GM23338 (cell line): ENCODE data around the gene TRIM8. TPM values are rescaled to one million over a fixed set of nuclear protein-coding genes. Genes with fewer than 3 reads are reported as not detected.
A peak's percentile ranks its signal among the peaks of the same experiment; 100 is the strongest.

ENCODE experiments used
- ATAC-seq: fragments of 200-7000 bp; cut with Tn5 transposase; 3 replicates; pipeline ENCODE4 v1.9.1; 2020
- DNase-seq: peaks from one replicate; pipeline ENCODE4 v3.0.0-alpha.2; 2015; ENCODE audit warnings: low spot score
- H2AFZ ChIP-seq: fragments of 200-600 bp; sonication (generic); 2 replicates; pipeline ENCODE4 v1.8.0; 2016; ENCODE audit warnings: antibody characterized with exemption, mild to moderate bottlenecking, moderate library complexity
- H3F3A ChIP-seq: fragments of 200-600 bp; sonication (generic); replicated peaks from 2 replicates; pipeline ENCODE4 v1.8.0; 2017; ENCODE audit warnings: antibody characterized with exemption, mixed run types, low read depth
- H3K27ac ChIP-seq: fragments of 200-600 bp; sonication (generic); 2 replicates; pipeline ENCODE4 v1.6.1; 2016; ENCODE audit warnings: low read depth
- H3K27me3 ChIP-seq: fragments of 200-600 bp; sonication (generic); 2 replicates; pipeline ENCODE4 v1.8.0; 2016; ENCODE audit warnings: mild to moderate bottlenecking, mixed run types, moderate library complexity; ENCODE audit not compliant: insufficient read depth
- H3K36me3 ChIP-seq: fragments of 200-600 bp; sonication (generic); 2 replicates; pipeline ENCODE4 v1.8.0; 2016; ENCODE audit warnings: mild to moderate bottlenecking; ENCODE audit not compliant: insufficient read depth
- H3K4me1 ChIP-seq: fragments of 200-600 bp; sonication (generic); 2 replicates; pipeline ENCODE4 v1.8.0; 2016; ENCODE audit warnings: mild to moderate bottlenecking, moderate library complexity; ENCODE audit not compliant: insufficient read depth
- H3K4me2 ChIP-seq: fragments of 200-600 bp; sonication (generic); 2 replicates; pipeline ENCODE4 v1.7.1; 2017; ENCODE audit warnings: mixed run types
- H3K4me3 ChIP-seq: fragments of 200-600 bp; sonication (generic); 2 replicates; pipeline ENCODE4 v1.6.1; 2016; ENCODE audit warnings: mixed run types
- H3K79me2 ChIP-seq: fragments of 200-600 bp; sonication (generic); replicated peaks from 2 replicates; pipeline ENCODE4 v1.8.0; 2017; ENCODE audit warnings: mild to moderate bottlenecking; ENCODE audit not compliant: insufficient read depth
- H3K9me2 ChIP-seq: fragments of 200-600 bp; sonication (generic); 2 replicates; pipeline ENCODE4 v1.8.0; 2017; ENCODE audit not compliant: insufficient read depth
- H4K20me1 ChIP-seq: fragments of 200-600 bp; sonication (generic); replicated peaks from 2 replicates; pipeline ENCODE4 v1.8.0; 2017; ENCODE audit warnings: mild to moderate bottlenecking; ENCODE audit not compliant: insufficient read depth
- H3K27ac Mint-ChIP-seq: 2 replicates; pipeline ENCODE4 v1.8.0; 2020; ENCODE audit warnings: inconsistent platforms, mild to moderate bottlenecking, moderate library complexity, mixed read lengths
- H3K27me3 Mint-ChIP-seq: 3 replicates; pipeline ENCODE4 v1.8.0; 2022; ENCODE audit warnings: low read depth, mild to moderate bottlenecking, moderate library complexity, mixed read lengths, inconsistent platforms; ENCODE audit not compliant: insufficient read depth, poor library complexity
- H3K36me3 Mint-ChIP-seq: 3 replicates; pipeline ENCODE4 v1.8.0; 2021; ENCODE audit warnings: low read depth, mild to moderate bottlenecking, inconsistent platforms, moderate library complexity, mixed read lengths
- H3K4me1 Mint-ChIP-seq: 3 replicates; pipeline ENCODE4 v1.8.0; 2020; ENCODE audit warnings: mild to moderate bottlenecking, inconsistent platforms, mixed read lengths
- H3K4me3 Mint-ChIP-seq: 3 replicates; pipeline ENCODE4 v1.8.0; 2021; ENCODE audit warnings: moderate library complexity, mild to moderate bottlenecking, inconsistent platforms, mixed read lengths
- H3K9me3 Mint-ChIP-seq: 3 replicates; pipeline ENCODE4 v1.8.0; 2020; ENCODE audit warnings: moderate library complexity, mild to moderate bottlenecking, inconsistent platforms, mixed read lengths
- ETS1 ChIP-seq: IDR thresholded peaks from 2 replicates; pipeline ENCODE4 v1.6.1; 2016; ENCODE audit warnings: antibody characterized with exemption
- EZH2 ChIP-seq: fragments of 200-600 bp; sonication (generic); IDR thresholded peaks from one replicate; pipeline ENCODE4 v1.8.0; 2017; ENCODE audit warnings: antibody characterized with exemption, mild to moderate bottlenecking, low read depth; ENCODE audit not compliant: unreplicated experiment
- NANOG ChIP-seq: IDR thresholded peaks from 2 replicates; pipeline ENCODE4 v1.6.1; 2016; ENCODE audit warnings: antibody characterized with exemption, borderline replicate concordance
- STAT1 ChIP-seq: IDR thresholded peaks from one replicate; pipeline ENCODE4 v1.6.1; 2016; ENCODE audit warnings: antibody characterized with exemption; ENCODE audit not compliant: unreplicated experiment
- ZNF331 ChIP-seq: fragments of 250-450 bp; sonication (Bioruptor Pico); IDR thresholded peaks from 2 replicates; pipeline ENCODE4 v1.5.0; 2020; ENCODE audit warnings: low read depth, mild to moderate bottlenecking, moderate library complexity
- ZNF462 ChIP-seq: fragments of 250-450 bp; sonication (Bioruptor Pico); IDR thresholded peaks from 2 replicates; pipeline ENCODE4 v1.5.0; 2020; ENCODE audit warnings: mild to moderate bottlenecking, moderate library complexity
- polyA plus RNA-seq: library from polyadenylated mRNA; unstranded; fragments of >200 nt; fragmentation: Nextera tagmentation; extraction: Ambion mirVana; gene quantifications from 2 replicates; pipeline ENCODE4 v1.2.1, GENCODE V29; 2016
- total RNA-seq: library from RNA; depleted of rRNA; stranded (reverse); fragments of >200 nt; shearing (Covaris generic); gene quantifications from 2 replicates; pipeline ENCODE4 v1.2.3, GENCODE V29; 2014

TRIM8 gene
- total and polyA plus RNA-seq, 2 experiments from 2014 or later: 15.1 to 36.7 TPM

- DNase-seq: no peak
- no peak overlapping the region for H3K4me3 Mint-ChIP-seq
- no peaks in the 10 kb centered on the region for H3K36me3 ChIP-seq
Measured at GRCh38 chr10:102656791-102657371, 12.6 kb downstream of the TRIM8 start.

GRCh38 chr10:102657451-102657850 lies 13.2 kb downstream of the TRIM8 start:
- Histone ChIP-seq H3K4me2 (no peak overlapping the region), H3K9me2 (no peaks in the 10 kb centered on the region), H3K79me2 (peaks cover 8% of the 10 kb centered on the region; the same call in 1 of the 2 replicates), H3K27me3 (no peaks in the 10 kb centered on the region), H3K4me1 (peaks cover 13% of the 10 kb centered on the region; the same call in 1 of the 2 replicates), H3F3A (no peaks in the 10 kb centered on the region), H2AFZ (no peak overlapping the region), H3K27ac (no peak overlapping the region), H3K4me3 (no peak overlapping the region), H3K36me3 (no peaks in the 10 kb centered on the region), H4K20me1 (no peaks in the 10 kb centered on the region; the same call in 1 of the 2 replicates)
- Mint-ChIP-seq H3K4me1 (peaks cover 26% of the 10 kb centered on the region), H3K36me3 (peaks cover 25% of the 10 kb centered on the region), H3K9me3 (no peaks in the 10 kb centered on the region), H3K4me3 (no peak overlapping the region), H3K27me3 (peaks cover 11% of the 10 kb centered on the region), H3K27ac (peak overlapping the region; percentile 23; the same call in 1 of the 2 replicates)
- ATAC-seq (no peak), DNase-seq (no peak)
- TF ChIP-seq STAT1 (no peak), ZNF331 (CRISPR knock-in tag) (no peak), NANOG (no peak), ZNF462 (no peak)

More at GRCh38 chr10:102656791-102657371, 12.6 kb downstream of the TRIM8 start:
- Mint-ChIP-seq H3K27me3 (peaks cover 14% of the 10 kb centered on the region), H3K9me3 (no peaks in the 10 kb centered on the region), H3K36me3 (peaks cover 25% of the 10 kb centered on the region), H3K27ac (no peak overlapping the region), H3K4me1 (peaks cover 30% of the 10 kb centered on the region)
- H3K79me2 ChIP-seq: peaks cover 12% of the 10 kb centered on the region
- no peaks in the 10 kb centered on the region for H3F3A ChIP-seq
- H3K27me3 ChIP-seq: no peaks in the 10 kb centered on the region
- no peak overlapping the region for H3K27ac ChIP-seq
- peaks cover 13% of the 10 kb centered on the region; the same call in 1 of the 2 replicates for H3K4me1 ChIP-seq
- no peaks in the 10 kb centered on the region; the same call in 1 of the 2 replicates for H4K20me1 ChIP-seq
- H3K4me3 ChIP-seq: no peak overlapping the region
- H2AFZ ChIP-seq: no peak overlapping the region
- TF ChIP-seq EZH2 (no peak), ETS1 (no peak)
- no peaks in the 10 kb centered on the region for H3K9me2 ChIP-seq
- no peak for ATAC-seq
- no peak overlapping the region for H3K4me2 ChIP-seq
